ENCODE results near the gene GARNL3.

The GARNL3 gene

DNA sequence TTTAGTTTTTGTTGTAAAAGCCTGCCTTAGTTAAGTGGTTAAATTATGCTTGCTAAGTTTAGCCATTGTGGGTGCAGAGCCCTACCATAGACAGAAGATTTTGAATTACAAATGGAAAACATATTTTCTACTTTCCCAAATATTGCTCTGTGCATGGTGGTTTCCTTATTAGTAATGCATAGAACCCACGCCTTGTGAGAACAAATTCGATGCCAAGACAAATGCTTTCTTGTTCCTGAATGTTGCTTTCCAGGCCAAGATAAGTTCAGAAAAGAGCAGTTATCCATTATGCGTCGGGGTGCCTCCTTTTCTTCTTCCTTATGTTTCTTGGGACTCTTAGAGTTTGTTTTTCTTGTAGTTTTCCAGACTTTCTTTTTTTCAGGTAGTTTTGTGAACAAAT lies 31.0 kb upstream of the GARNL3 start:
- CTCF ChIA-PET: interaction anchor here (0.7 kb wide), 1 partner anchor 644 kb away, joined by 3 read pairs; the partner anchor contains the start of gene AK1
- DNase-seq (ENCODE audit: low spot score): no peak
- POLR2A ChIA-PET (ENCODE audit: low non-redundant PET): no interaction called here
- TF ChIP-seq, protein P1, sequence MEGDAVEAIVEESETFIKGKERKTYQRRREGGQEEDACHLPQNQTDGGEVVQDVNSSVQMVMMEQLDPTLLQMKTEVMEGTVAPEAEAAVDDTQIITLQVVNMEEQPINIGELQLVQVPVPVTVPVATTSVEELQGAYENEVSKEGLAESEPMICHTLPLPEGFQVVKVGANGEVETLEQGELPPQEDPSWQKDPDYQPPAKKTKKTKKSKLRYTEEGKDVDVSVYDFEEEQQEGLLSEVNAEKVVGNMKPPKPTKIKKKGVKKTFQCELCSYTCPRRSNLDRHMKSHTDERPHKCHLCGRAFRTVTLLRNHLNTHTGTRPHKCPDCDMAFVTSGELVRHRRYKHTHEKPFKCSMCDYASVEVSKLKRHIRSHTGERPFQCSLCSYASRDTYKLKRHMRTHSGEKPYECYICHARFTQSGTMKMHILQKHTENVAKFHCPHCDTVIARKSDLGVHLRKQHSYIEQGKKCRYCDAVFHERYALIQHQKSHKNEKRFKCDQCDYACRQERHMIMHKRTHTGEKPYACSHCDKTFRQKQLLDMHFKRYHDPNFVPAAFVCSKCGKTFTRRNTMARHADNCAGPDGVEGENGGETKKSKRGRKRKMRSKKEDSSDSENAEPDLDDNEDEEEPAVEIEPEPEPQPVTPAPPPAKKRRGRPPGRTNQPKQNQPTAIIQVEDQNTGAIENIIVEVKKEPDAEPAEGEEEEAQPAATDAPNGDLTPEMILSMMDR (conservative IDR thresholded peaks at IDR 0.05; ENCODE audit: low read depth): no peak
- no peak overlapping the region for H3K27ac ChIP-seq

DNA sequence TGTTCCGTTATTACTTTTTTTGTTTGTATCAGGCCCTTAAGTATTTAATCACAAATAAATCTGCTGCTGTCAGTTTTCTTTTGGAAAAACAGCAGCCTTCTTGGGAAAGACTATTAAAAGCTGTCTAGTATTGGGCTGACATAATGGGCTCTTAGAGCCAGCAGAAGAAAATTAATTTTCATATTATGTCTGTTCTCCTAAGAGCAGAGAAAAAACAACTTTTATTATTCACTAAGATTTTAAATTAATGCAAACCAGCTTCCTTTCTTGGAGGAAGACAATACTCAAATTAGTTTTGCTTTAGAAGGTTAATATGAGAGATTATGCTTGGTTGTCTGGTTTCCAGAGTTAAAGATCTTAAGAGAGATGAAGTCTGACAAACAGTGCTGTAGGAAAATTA lies 30.6 kb upstream of the GARNL3 start:
- DNase-seq (ENCODE audit: low spot score): no peak
- H3K27ac ChIP-seq: no peak overlapping the region
- CTCF ChIA-PET: interaction anchor here (0.7 kb wide), 1 partner anchor 643 kb away, joined by 3 read pairs; the partner anchor contains the start of gene AK1
- TF ChIP-seq, protein P1 (conservative IDR thresholded peaks at IDR 0.05; ENCODE audit: low read depth): no peak
- POLR2A ChIA-PET (ENCODE audit: low non-redundant PET): no interaction called here

DNA sequence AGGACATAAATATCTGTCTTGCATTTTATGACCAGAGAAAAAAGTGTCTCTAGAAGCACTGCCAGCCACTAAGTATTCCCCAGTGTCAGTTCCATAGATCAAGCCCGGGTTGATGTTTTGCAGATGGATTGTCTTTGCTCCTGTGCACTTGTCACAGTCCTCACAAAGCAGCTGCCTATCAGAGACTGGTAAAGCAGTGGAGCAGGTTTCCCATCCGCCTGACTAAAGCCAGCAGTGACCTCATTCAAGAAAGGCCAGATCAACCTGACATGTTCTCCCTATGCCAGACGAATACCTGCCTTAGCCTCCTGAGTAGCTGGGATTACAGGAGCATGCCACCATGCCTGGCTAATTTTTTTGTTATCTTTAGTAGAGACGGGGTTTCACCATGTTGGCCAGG lies 26.8 kb upstream of the GARNL3 start:
- CTCF ChIA-PET: no interaction called here

DNA sequence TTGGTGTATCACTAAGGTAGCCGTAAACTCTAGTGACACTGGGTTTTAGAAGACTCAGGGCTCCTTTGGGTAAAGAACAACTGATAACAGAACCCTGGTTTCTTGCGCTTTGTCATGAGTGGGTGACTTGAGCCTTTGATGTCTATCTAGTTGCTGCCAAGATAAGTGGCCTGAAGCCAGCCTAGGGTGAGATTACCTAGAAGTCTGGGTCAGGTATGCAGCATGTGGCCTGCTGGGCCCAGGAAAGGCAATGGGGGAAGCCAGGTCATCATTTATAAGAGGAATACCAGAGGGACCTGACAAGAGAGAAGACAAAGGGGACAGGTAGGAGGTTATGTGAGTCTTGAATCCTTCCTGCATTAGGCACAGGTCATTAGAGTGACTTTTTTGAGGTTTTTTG lies 23.2 kb upstream of the GARNL3 start:
- POLR2A ChIA-PET (ENCODE audit: low non-redundant PET): no interaction called here
- CTCF ChIA-PET: no interaction called here
- no peak for DNase-seq (ENCODE audit: low spot score)
- TF ChIP-seq, protein P1 (conservative IDR thresholded peaks at IDR 0.05; ENCODE audit: low read depth): no peak
- no peak overlapping the region for H3K27ac ChIP-seq

More for the DNA sequence above, 26.8 kb upstream of the GARNL3 start:
- POLR2A ChIA-PET (ENCODE audit: low non-redundant PET): no interaction called here
- DNase-seq (ENCODE audit: low spot score): no peak
- TF ChIP-seq, protein P1 (conservative IDR thresholded peaks at IDR 0.05; ENCODE audit: low read depth): no peak
- H3K27ac ChIP-seq: no peak overlapping the region

DNA sequence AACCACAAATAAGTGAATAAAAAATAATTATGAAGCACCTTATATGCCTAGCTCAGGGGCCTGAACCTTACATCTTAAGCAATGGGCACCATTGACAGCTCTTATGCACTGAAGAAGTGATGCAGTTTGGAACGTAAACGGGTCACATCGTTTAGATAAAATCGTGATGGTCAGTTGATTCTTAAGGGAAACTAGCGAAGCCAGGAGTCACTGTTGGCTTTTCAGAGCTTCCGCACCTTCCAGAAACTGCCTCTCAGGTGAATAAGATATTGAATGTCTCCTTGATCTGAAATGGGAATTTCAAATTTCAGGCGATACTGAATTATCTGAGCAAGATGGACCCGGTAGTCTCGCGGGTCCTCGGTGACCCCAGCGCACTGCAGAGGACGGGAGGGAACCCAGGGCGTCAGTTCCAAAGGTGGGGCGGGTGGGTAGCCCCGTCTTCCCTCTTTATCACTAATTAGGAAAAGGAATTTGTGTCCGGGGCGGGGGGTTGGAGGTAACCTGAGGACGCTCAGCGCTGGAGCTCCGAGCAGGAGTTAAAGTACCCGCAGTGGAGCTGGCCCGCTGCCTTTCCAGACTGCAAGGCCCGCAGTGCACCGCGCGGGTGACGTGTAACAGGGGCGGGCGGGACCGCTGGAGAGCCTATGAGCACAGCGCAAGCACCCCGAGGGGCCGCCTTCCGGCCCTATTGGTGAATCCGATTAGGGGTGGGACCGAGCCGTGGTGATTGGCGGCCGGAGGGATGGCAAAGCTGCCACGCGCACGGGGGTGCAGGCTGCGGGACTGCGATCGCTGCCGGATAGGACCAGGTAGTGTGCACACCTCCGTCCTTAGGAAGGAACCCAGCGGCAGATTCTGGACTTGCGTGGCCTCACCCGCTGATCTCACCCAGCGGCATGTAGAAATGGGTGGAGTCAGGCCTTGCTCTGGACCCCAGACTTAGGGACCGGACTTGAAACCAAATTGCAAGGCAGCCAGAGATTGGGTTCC lies 19.7 kb upstream of the GARNL3 start:
- POLR2A ChIA-PET (ENCODE audit: low non-redundant PET): interaction anchor here (0.6 to 0.8 kb wide), 3 partner anchors 15 to 540 kb away, joined by 3 to 4 read pairs (median 4); no protein-coding TSS in a partner anchor
- TF ChIP-seq, protein P1 (conservative IDR thresholded peaks at IDR 0.05; ENCODE audit: low read depth): no peak
- CTCF ChIA-PET: interaction anchor here (0.5 to 0.9 kb wide), 2 partner anchors 15 to 394 kb away, joined by 3 read pairs; no protein-coding TSS in a partner anchor
- DNase-seq (ENCODE audit: low spot score): peak; percentile 100
- H3K27ac ChIP-seq: peak overlapping the region; percentile 60

DNA sequence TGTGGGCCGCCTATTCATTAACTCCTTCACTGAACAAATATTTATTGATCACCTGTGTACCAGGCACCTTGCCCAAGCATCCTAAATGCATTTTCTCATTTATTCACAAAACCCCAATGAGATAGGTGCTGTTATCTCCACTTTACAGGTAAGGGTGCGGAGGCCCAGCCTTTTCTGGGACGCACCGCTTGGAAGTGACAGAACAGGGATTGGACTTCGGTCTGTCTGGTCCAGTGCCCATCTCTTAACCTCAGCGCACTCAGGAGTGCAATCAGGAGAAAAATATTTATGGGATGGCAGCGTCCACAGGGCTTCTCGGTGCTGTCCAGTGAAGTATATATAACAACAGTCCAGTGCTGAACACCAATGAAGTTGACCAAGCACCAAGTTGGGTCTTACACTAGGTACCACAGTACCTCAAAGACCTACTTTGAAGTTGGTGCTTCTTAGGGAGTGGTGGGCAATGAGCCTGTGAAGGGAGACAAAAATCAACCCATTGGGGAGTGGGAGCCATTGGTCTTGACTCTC lies 18.9 kb upstream of the GARNL3 start:
- no peak for DNase-seq (ENCODE audit: low spot score)
- ChIA-PET POLR2A (ENCODE audit: low non-redundant PET) (interaction anchor here (0.6 to 0.8 kb wide), 2 partner anchors 16 to 541 kb away, joined by 4 read pairs; no protein-coding TSS in a partner anchor), CTCF (interaction anchor here (0.5 to 0.9 kb wide), 3 partner anchors 30 to 395 kb away, joined by 3 read pairs; no protein-coding TSS in a partner anchor)
- peak overlapping the region; percentile 60 for H3K27ac ChIP-seq
- TF ChIP-seq, protein P1 (conservative IDR thresholded peaks at IDR 0.05; ENCODE audit: low read depth): no peak

All from RWPE1 (cell line).